Naive B cell (primary cell): Measurements from ENCODE around the gene POTEE. TPM values are rescaled to one million over a fixed set of nuclear protein-coding genes. Genes with fewer than 3 reads are reported as not detected.
"Not testable (repeated sequence)": the region's sequence is repeated elsewhere in the genome, so short reads cannot be mapped to it uniquely, and the experiment has no call there.

ENCODE experiments used
- ATAC-seq, 2 donors: fragments of 150-1000 bp; cut with Tn5 transposase; 2 replicates each; pipeline ENCODE4 v1.10.0; 2021; ENCODE audit warnings: low read depth in 2 of 2, mild to moderate bottlenecking in 2 of 2, moderate library complexity in 2 of 2
- DNase-seq: peaks from one replicate; pipeline ENCODE4 v3.0.0; 2022
- H3K27ac Mint-ChIP-seq, 6 donors: one replicate each; pipeline ENCODE4 v1.8.0; 2020 to 2022; ENCODE audit warnings: mild to moderate bottlenecking in 6 of 6, mixed read lengths in 6 of 6, moderate library complexity in 5 of 6, inconsistent platforms in 2 of 6
- H3K27me3 Mint-ChIP-seq, 3 donors: one replicate each; pipeline ENCODE4 v1.8.0; 2021 to 2022; ENCODE audit warnings: mixed read lengths in 3 of 3, mild to moderate bottlenecking in 1 of 3
- H3K36me3 Mint-ChIP-seq, 2 donors: one replicate each; pipeline ENCODE4 v1.8.0; 2020 to 2022; ENCODE audit warnings: mixed read lengths in 2 of 2, inconsistent platforms in 1 of 2, mild to moderate bottlenecking in 1 of 2
- H3K4me1 Mint-ChIP-seq, 3 donors: one replicate each; pipeline ENCODE4 v1.8.0; 2020 to 2022; ENCODE audit warnings: mixed read lengths in 3 of 3, inconsistent platforms in 1 of 3, mild to moderate bottlenecking in 1 of 3, moderate library complexity in 1 of 3
- H3K4me3 Mint-ChIP-seq, 8 donors: one replicate each; pipeline ENCODE4 v1.8.0; 2020 to 2022; ENCODE audit warnings: mild to moderate bottlenecking in 8 of 8, mixed read lengths in 8 of 8, moderate library complexity in 8 of 8, inconsistent platforms in 2 of 8
- H3K9me3 Mint-ChIP-seq, 7 donors: one replicate each; pipeline ENCODE4 v1.8.0; 2020 to 2022; ENCODE audit warnings: mixed read lengths in 7 of 7, mild to moderate bottlenecking in 5 of 7, inconsistent platforms in 2 of 7, moderate library complexity in 1 of 7
- polyA plus RNA-seq, 6 donors: library from polyadenylated mRNA; unstranded; fragments of 300-500 nt; fragmentation: Illumina TruSeq; gene quantifications; one replicate each; pipeline ENCODE4 v1.2.3, GENCODE V29; 2021; ENCODE audit warnings: low read depth in 6 of 6

POTEE gene
- under 1 TPM in 5 of 6 donors, not detected in 1; 0.05 to 0.16 (median 0.13) TPM for polyA plus RNA-seq

- H3K27ac Mint-ChIP-seq, result peak within 1 kb of the TSS in 1 of 6 donors; percentile 29
- not testable (repeated sequence) for H3K36me3 Mint-ChIP-seq, DNase-seq, H3K9me3 Mint-ChIP-seq, H3K4me3 Mint-ChIP-seq, H3K4me1 Mint-ChIP-seq, H3K27me3 Mint-ChIP-seq, ATAC-seq
Measured at GRCh38 chr2:131209030-131209772, at the start of gene POTEE. Gene POTEE, plus strand, starts transcription at chr2:131209536. Its CDS starts 8,867 bp downstream, at chr2:131218403.

GRCh38 chr2:131165562-131165961 lies 43.8 kb upstream of the POTEE start:
- H3K27me3 Mint-ChIP-seq, result peaks cover 4 to 13% (median 6%) of the 10 kb centered on the region in 3 donors
- not testable (repeated sequence) for ATAC-seq, H3K9me3 Mint-ChIP-seq, H3K4me1 Mint-ChIP-seq, H3K36me3 Mint-ChIP-seq, H3K4me3 Mint-ChIP-seq, H3K27ac Mint-ChIP-seq, DNase-seq

- H3K27me3 Mint-ChIP-seq, result peaks cover 4 to 20% (median 14%) of the 10 kb centered on the region in 3 donors
- H3K4me1 Mint-ChIP-seq, result no peaks in the 10 kb centered on the region
- no peak for DNase-seq
- H3K36me3 Mint-ChIP-seq, result no peaks in the 10 kb centered on the region
- ATAC-seq, result no peak
- no peaks in the 10 kb centered on the region for H3K9me3 Mint-ChIP-seq
- no peak overlapping the region for H3K4me3 Mint-ChIP-seq
- H3K27ac Mint-ChIP-seq, result no peak overlapping the region
Measured at GRCh38 chr2:131168538-131168937, 40.8 kb upstream of the POTEE start.

DNA sequence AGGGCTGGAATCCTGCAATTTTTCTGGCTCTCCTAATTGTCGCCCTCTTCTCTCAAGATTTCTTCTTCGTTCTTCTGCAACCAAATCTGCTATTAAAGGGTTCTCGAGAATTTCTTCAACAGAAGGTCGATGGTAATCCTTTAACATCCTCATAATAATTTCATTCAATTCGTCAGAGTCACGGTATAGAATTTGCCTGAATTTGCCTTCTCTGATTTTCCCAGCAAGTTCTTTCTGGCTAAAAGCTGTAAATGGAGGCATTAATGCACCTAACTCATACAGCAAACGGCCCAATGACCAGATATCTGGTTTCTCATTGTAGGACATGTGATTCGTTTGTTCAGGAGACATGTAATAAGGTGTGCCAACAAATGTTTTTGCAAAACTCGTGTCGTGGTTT lies 31.3 kb upstream of the POTEE start:
- not testable (repeated sequence) for H3K4me1 Mint-ChIP-seq

DNA sequence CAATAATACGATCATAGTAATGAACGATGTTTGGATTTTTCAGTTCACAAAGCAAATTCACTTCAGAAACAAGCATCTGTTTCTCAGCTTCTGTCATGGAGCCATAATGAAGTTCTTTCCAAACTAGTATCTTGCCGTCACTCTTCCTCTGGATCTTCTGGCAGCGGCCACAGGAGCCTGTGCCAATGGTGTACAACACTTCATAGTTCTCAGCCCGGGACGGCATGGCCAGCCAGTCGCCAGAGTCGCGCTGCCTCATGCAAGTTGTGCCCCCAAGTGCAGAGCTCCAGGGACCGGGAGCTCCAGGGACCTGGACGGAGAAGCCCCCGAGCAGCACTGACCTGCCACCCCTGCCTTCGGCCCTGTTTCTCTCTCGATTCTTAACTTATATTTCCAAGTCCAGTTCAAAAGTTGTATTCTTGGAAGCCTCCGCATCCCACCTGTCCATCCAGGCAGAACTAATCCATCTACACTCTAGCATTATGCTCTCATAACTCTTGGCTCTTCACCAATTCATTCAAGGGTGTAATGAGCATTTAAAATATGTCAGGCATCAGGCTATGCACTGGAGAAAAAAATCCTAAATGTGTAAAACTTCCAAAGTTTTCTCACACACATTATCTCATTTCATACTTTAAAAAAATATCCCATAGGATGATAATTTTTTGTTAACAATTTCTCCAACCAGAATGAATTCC lies 30.5 kb upstream of the POTEE start:
- not testable (repeated sequence) for H3K4me1 Mint-ChIP-seq, H3K9me3 Mint-ChIP-seq, DNase-seq, H3K27ac Mint-ChIP-seq, H3K36me3 Mint-ChIP-seq, H3K4me3 Mint-ChIP-seq, ATAC-seq
- H3K27me3 Mint-ChIP-seq, result peaks cover 31 to 40% (median 36%) of the 10 kb centered on the region in 3 donors

More for the DNA sequence above, 31.3 kb upstream of the POTEE start:
- not testable (repeated sequence) for DNase-seq, H3K27ac Mint-ChIP-seq, H3K9me3 Mint-ChIP-seq, ATAC-seq, H3K4me3 Mint-ChIP-seq, H3K36me3 Mint-ChIP-seq
- peaks cover 28 to 38% (median 34%) of the 10 kb centered on the region in 3 donors for H3K27me3 Mint-ChIP-seq

- DNase-seq, H3K4me3 Mint-ChIP-seq, H3K27ac Mint-ChIP-seq, H3K9me3 Mint-ChIP-seq, H3K4me1 Mint-ChIP-seq, ATAC-seq, H3K36me3 Mint-ChIP-seq: not testable (repeated sequence)
- H3K27me3 Mint-ChIP-seq, result peaks cover 28 to 31% (median 28%) of the 10 kb centered on the region in 3 donors
Measured at GRCh38 chr2:131181451-131181850, 27.9 kb upstream of the POTEE start.

DNA sequence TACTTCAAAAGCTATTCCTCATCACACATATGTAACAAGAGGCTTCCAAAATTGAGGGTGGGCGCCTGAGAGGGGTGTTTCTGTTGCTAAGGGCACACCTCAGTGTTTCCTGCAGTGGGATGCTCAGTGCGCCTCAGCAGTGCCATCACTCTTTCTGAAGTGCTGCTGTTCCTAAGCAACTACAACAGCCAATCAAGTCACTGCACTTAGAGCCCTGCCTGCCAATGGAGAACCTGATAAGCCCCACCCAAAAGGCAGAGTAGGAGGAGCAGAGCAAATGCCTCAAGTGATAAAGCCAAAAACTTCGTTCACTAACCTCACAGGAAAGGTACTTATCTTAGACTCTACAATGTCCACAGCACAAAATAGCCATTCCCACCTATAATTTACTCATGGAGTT lies 15.9 kb upstream of the POTEE start:
- H3K27me3 Mint-ChIP-seq, result peaks cover 0 to 16% (median 0%) of the 10 kb centered on the region in 3 donors
- H3K4me3 Mint-ChIP-seq, result peak overlapping the region in 1 of 8 donors; percentile 29
- not testable (repeated sequence) for H3K4me1 Mint-ChIP-seq, H3K27ac Mint-ChIP-seq, DNase-seq, ATAC-seq, H3K36me3 Mint-ChIP-seq, H3K9me3 Mint-ChIP-seq

GRCh38 chr2:131196186-131196585 lies 13.2 kb upstream of the POTEE start:
- H3K4me3 Mint-ChIP-seq, DNase-seq, H3K36me3 Mint-ChIP-seq, H3K27ac Mint-ChIP-seq, ATAC-seq, H3K27me3 Mint-ChIP-seq, H3K9me3 Mint-ChIP-seq, H3K4me1 Mint-ChIP-seq: not testable (repeated sequence)

- DNase-seq, result no peak
- ATAC-seq, result no peak
- no peaks in the 10 kb centered on the region for H3K4me1 Mint-ChIP-seq
- no peak overlapping the region for H3K27ac Mint-ChIP-seq
- H3K27me3 Mint-ChIP-seq, result peaks cover 0 to 7% (median 5%) of the 10 kb centered on the region in 3 donors
- no peaks in the 10 kb centered on the region for H3K9me3 Mint-ChIP-seq
- no peaks in the 10 kb centered on the region for H3K36me3 Mint-ChIP-seq
- H3K4me3 Mint-ChIP-seq, result no peak overlapping the region
Measured at GRCh38 chr2:131201098-131201497, 8.2 kb upstream of the POTEE start.

DNA sequence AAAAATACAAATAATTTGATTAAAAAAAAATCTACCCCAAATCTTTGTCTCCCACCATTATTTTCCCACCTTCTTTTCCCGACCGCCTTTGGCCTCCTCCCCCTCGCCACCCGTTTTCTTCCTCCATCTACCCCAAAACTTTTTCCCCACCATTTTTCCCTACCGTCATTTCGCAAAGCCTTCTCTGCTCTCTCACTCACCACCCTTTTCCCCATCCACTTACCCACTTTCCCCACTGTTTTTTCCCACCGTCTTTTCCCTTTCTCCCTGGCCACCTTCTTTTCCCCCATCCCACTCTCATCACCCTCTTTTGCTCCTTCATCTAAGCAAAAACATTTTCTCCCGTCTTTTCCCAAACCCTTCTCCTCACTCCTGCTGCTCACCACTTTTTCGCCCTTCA lies 1.5 kb upstream of the POTEE start:
- H3K4me1 Mint-ChIP-seq, result not testable (repeated sequence)

DNA sequence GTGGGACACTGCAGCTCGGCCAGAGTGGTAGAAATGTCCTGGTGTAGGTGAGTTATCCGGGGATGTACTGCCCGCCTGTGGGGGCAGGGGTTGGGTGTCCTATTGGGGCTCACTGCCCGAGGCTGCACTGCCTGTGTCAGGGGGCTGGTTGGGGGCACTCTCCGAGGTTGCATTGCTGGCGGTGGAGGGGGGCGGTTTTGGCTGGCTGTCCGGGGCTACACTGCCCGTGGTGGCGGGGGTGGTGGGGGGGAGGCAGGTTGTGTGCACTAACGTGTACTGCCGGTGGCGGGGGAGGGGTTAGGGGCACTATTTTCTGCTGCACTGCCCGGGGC lies 403 bp downstream of the POTEE start:
- not testable (repeated sequence) for ATAC-seq, H3K9me3 Mint-ChIP-seq, H3K36me3 Mint-ChIP-seq, H3K27me3 Mint-ChIP-seq, H3K4me3 Mint-ChIP-seq, H3K27ac Mint-ChIP-seq, DNase-seq, H3K4me1 Mint-ChIP-seq

More for the DNA sequence above, 1.5 kb upstream of the POTEE start:
- not testable (repeated sequence) for H3K36me3 Mint-ChIP-seq, H3K9me3 Mint-ChIP-seq, H3K4me3 Mint-ChIP-seq, DNase-seq, H3K27me3 Mint-ChIP-seq, ATAC-seq, H3K27ac Mint-ChIP-seq

GRCh38 chr2:131210434-131211211 lies 1.3 kb downstream of the POTEE start:
- H3K9me3 Mint-ChIP-seq, H3K27me3 Mint-ChIP-seq, H3K36me3 Mint-ChIP-seq, H3K4me1 Mint-ChIP-seq, H3K27ac Mint-ChIP-seq, H3K4me3 Mint-ChIP-seq, ATAC-seq, DNase-seq: not testable (repeated sequence)

GRCh38 chr2:131217238-131217986 lies 8.1 kb downstream of the POTEE start:
- H3K36me3 Mint-ChIP-seq, DNase-seq, H3K9me3 Mint-ChIP-seq, H3K27me3 Mint-ChIP-seq, H3K4me3 Mint-ChIP-seq, H3K4me1 Mint-ChIP-seq, ATAC-seq, H3K27ac Mint-ChIP-seq: not testable (repeated sequence)
